Chondrocyte (in vitro differentiated cells): ENCODE results near the gene TFDP1. TPM values are rescaled to one million over a fixed set of nuclear protein-coding genes. Genes with fewer than 3 reads are reported as not detected.
A peak's percentile ranks its signal among the peaks of the same experiment; 100 is the strongest.

Experiments
- DNase-seq: peaks from one replicate; pipeline ENCODE4 v3.0.0; 2021; ENCODE audit warnings: mixed read lengths, low spot score
- H3K27ac Mint-ChIP-seq: one replicate; pipeline ENCODE4 v1.8.0; 2021; ENCODE audit warnings: mild to moderate bottlenecking, moderate library complexity, mixed read lengths; ENCODE audit not compliant: unreplicated experiment
- H3K27me3 Mint-ChIP-seq: 2 replicates; pipeline ENCODE4 v1.8.0; 2021; ENCODE audit warnings: low read depth, mixed read lengths
- H3K36me3 Mint-ChIP-seq: 2 replicates; pipeline ENCODE4 v1.8.0; 2021; ENCODE audit warnings: low read depth, mixed read lengths
- H3K4me1 Mint-ChIP-seq: 2 replicates; pipeline ENCODE4 v1.8.0; 2021; ENCODE audit warnings: low read depth, mild to moderate bottlenecking, mixed read lengths
- H3K4me3 Mint-ChIP-seq: one replicate; pipeline ENCODE4 v1.8.0; 2021; ENCODE audit warnings: mild to moderate bottlenecking, moderate library complexity, mixed read lengths; ENCODE audit not compliant: unreplicated experiment
- H3K9me3 Mint-ChIP-seq: 2 replicates; pipeline ENCODE4 v1.8.0; 2021; ENCODE audit warnings: low read depth, mixed read lengths
- total RNA-seq: library from RNA; stranded (reverse); gene quantifications from 3 replicates; pipeline ENCODE4 v1.2.1, GENCODE V29; 2021
- TF ChIP-seq, protein P1 (sequence below): fragments of 200-600 bp; sonication (generic); IDR thresholded peaks from 2 replicates; pipeline ENCODE4 v1.5.0; 2021; ENCODE audit warnings: antibody characterized with exemption, mild to moderate bottlenecking, moderate library complexity

TFDP1 gene
- total RNA-seq, 1 donor from 2014 or later = 54.3 TPM

GRCh38 chr13:113595131-113595530, 10.6 kb downstream of the TFDP1 start:
- TF ChIP-seq, protein P1, sequence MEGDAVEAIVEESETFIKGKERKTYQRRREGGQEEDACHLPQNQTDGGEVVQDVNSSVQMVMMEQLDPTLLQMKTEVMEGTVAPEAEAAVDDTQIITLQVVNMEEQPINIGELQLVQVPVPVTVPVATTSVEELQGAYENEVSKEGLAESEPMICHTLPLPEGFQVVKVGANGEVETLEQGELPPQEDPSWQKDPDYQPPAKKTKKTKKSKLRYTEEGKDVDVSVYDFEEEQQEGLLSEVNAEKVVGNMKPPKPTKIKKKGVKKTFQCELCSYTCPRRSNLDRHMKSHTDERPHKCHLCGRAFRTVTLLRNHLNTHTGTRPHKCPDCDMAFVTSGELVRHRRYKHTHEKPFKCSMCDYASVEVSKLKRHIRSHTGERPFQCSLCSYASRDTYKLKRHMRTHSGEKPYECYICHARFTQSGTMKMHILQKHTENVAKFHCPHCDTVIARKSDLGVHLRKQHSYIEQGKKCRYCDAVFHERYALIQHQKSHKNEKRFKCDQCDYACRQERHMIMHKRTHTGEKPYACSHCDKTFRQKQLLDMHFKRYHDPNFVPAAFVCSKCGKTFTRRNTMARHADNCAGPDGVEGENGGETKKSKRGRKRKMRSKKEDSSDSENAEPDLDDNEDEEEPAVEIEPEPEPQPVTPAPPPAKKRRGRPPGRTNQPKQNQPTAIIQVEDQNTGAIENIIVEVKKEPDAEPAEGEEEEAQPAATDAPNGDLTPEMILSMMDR = no peak
- Mint-ChIP-seq H3K9me3 (no peaks in the 10 kb centered on the region), H3K4me1 (no peaks in the 10 kb centered on the region), H3K27ac (no peak overlapping the region), H3K36me3 (peaks cover 7% of the 10 kb centered on the region), H3K4me3 (no peak overlapping the region), H3K27me3 (no peaks in the 10 kb centered on the region)
- peak; percentile 20 for DNase-seq

GRCh38 chr13:113596321-113597200, 12.0 kb downstream of the TFDP1 start:
- H3K36me3 Mint-ChIP-seq = peaks cover 7% of the 10 kb centered on the region
- H3K27ac Mint-ChIP-seq = no peak overlapping the region
- TF ChIP-seq, protein P1 = no peak

DNA sequence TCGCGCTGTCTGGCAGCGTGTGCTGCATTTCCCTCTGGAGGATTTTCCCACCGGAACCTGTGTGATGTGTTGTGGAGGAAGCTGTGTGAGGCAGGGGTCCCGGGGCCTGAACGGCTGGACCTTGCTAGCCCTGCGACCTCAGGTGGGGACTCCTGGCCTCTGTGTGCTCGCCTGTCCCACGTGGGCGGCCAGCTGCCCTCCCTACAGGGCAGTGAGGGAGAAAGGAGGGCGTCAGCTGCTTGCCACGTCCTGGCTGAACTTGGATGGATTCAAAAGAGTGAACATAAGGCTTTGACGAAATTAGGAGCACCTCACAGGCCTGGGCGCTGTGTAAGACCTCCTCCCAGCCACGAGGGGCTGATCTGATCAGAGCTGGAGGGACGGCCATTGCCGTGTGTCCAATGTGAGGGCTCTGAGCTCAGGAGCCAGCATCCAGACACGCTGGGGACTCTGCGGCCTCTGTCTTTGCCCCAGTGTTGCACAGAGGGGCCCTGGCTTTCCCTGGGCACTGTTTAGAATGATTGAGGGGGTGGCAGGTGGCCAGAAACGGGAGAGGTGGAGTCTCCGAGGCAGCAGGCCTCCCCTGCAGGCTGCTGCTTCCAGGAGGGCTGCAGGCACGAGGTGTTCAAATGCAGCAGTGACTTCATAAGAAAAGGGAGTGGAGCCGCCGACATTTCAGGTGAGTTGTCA, 13.0 kb downstream of the TFDP1 start:
- Mint-ChIP-seq H3K36me3 (peaks cover 7% of the 10 kb centered on the region), H3K4me3 (no peak overlapping the region), H3K27me3 (no peaks in the 10 kb centered on the region), H3K4me1 (no peaks in the 10 kb centered on the region), H3K27ac (no peak overlapping the region), H3K9me3 (no peaks in the 10 kb centered on the region)
- DNase-seq = peak; percentile 74
- TF ChIP-seq, protein P1 = no peak

More at GRCh38 chr13:113596321-113597200, 12.0 kb downstream of the TFDP1 start:
- H3K4me1 Mint-ChIP-seq = no peaks in the 10 kb centered on the region
- no peaks in the 10 kb centered on the region for H3K9me3 Mint-ChIP-seq
- no peak overlapping the region for H3K4me3 Mint-ChIP-seq
- DNase-seq = peak; percentile 61
- H3K27me3 Mint-ChIP-seq = no peaks in the 10 kb centered on the region

GRCh38 chr13:113598081-113598410, 13.5 kb downstream of the TFDP1 start:
- Mint-ChIP-seq H3K27ac (no peak overlapping the region), H3K4me1 (no peaks in the 10 kb centered on the region), H3K9me3 (no peaks in the 10 kb centered on the region), H3K27me3 (no peaks in the 10 kb centered on the region), H3K4me3 (no peak overlapping the region), H3K36me3 (peaks cover 7% of the 10 kb centered on the region)
- DNase-seq = no peak
- TF ChIP-seq, protein P1 = no peak

GRCh38 chr13:113598481-113598880, 13.9 kb downstream of the TFDP1 start:
- H3K36me3 Mint-ChIP-seq = peaks cover 7% of the 10 kb centered on the region
- H3K27me3 Mint-ChIP-seq = no peaks in the 10 kb centered on the region

More at GRCh38 chr13:113598481-113598880, 13.9 kb downstream of the TFDP1 start:
- TF ChIP-seq, protein P1 = no peak
- Mint-ChIP-seq H3K27ac (no peak overlapping the region), H3K4me3 (no peak overlapping the region), H3K9me3 (no peaks in the 10 kb centered on the region), H3K4me1 (no peaks in the 10 kb centered on the region)
- DNase-seq = peak; percentile 75
